Bone marrow (tissue), 2 donors: Measurements from ENCODE around the gene CARS2.
"Not testable (repeated sequence)": the region's sequence is repeated elsewhere in the genome, so short reads cannot be mapped to it uniquely, and the experiment has no call there.

Source experiments
- DNase-seq, 2 donors: peaks; one replicate each; lab custom pipeline; 2025; lab: John Stamatoyannopoulos, UW

Gene CARS2

GRCh38 chr13:110682746-110683145 is 23.2 kb downstream of the CARS2 start:
- no peak for DNase-seq

GRCh38 chr13:110681868-110682550 is 23.9 kb downstream of the CARS2 start:
- DNase-seq, result no peak

GRCh38 chr13:110680852-110681251 is 25.1 kb downstream of the CARS2 start:
- DNase-seq, result no peak

GRCh38 chr13:110677731-110678545 is 28.0 kb downstream of the CARS2 start:
- no peak for DNase-seq

GRCh38 chr13:110676595-110677587 is 29.0 kb downstream of the CARS2 start:
- DNase-seq, result no peak

GRCh38 chr13:110669814-110670213 is 36.1 kb downstream of the CARS2 start:
- not testable (repeated sequence) for DNase-seq

- no peak for DNase-seq
Observed at GRCh38 chr13:110669036-110669435, 36.9 kb downstream of the CARS2 start.

GRCh38 chr13:110666255-110666533 is 39.7 kb downstream of the CARS2 start:
- DNase-seq, result no peak

- DNase-seq, result no peak
Observed at GRCh38 chr13:110665491-110666254, 40.2 kb downstream of the CARS2 start.

GRCh38 chr13:110664673-110665072 is 41.2 kb downstream of the CARS2 start:
- no peak for DNase-seq

- DNase-seq, result no peak
Observed at GRCh38 chr13:110664041-110664440, 41.9 kb downstream of the CARS2 start.

- DNase-seq, result no peak
Observed at GRCh38 chr13:110663491-110663890, 42.4 kb downstream of the CARS2 start.

GRCh38 chr13:110662777-110663443 is 43.0 kb downstream of the CARS2 start:
- DNase-seq, result no peak

- no peak for DNase-seq
Observed at GRCh38 chr13:110662091-110662490, 43.8 kb downstream of the CARS2 start.

GRCh38 chr13:110661256-110661655 is 44.7 kb downstream of the CARS2 start:
- no peak for DNase-seq

- DNase-seq, result peak in 1 of 2 donors; percentile 82
Observed at GRCh38 chr13:110658218-110658911, 47.6 kb downstream of the CARS2 start.

- no peak for DNase-seq
Observed at GRCh38 chr13:110657196-110657595, 48.7 kb downstream of the CARS2 start.

GRCh38 chr13:110653851-110654250 is 52.1 kb downstream of the CARS2 start:
- no peak for DNase-seq

GRCh38 chr13:110653271-110653670 is 52.6 kb downstream of the CARS2 start:
- DNase-seq, result no peak

- no peak for DNase-seq
Observed at GRCh38 chr13:110652764-110653163, 53.2 kb downstream of the CARS2 start.
